Measurements from ENCODE around the gene KIF3A.

KIF3A gene

DNA sequence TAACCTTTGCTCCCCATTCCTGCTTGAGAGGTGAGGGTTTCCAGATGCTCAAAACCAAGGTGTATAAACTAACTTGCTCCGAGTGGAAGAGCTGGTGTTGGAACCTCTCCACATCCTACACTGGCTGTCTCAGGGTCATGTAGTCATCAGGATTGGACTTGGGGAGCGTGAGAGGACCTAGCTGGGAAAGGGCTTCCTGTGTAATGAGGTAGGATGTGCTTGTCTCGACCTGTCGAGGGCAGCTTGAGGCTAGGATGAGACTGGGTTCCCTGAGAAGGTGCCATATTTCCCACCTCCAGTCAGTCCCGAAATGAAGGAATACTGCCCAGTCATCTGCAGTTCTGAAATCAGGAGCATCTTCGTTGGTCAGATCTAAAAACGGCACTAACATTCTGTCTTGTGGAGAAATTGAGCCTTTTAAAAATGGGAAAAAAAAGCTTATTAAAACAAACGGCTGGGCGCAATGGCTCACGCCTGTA lies 11.2 kb upstream of the KIF3A start:
- ATAC-seq: no peak
- no peak for TF ChIP-seq ZFP30 (CRISPR knock-in tag; IDR thresholded peaks at IDR 0.05)
- TF ChIP-seq ZNF565 (CRISPR knock-in tag; conservative IDR thresholded peaks at IDR 0.05; ENCODE audit: low read depth): no peak
- no peak for TF ChIP-seq BACH2 (CRISPR knock-in tag; IDR thresholded peaks at IDR 0.05; ENCODE audit: borderline replicate concordance)
- TF ChIP-seq SNAI2 (CRISPR knock-in tag; IDR thresholded peaks at IDR 0.05): no peak
- no peak for TF ChIP-seq ZNF8 (CRISPR knock-in tag; IDR thresholded peaks at IDR 0.05)
- no peak for TF ChIP-seq GLIS3 (CRISPR knock-in tag; IDR thresholded peaks at IDR 0.05)
- TF ChIP-seq, protein P1, sequence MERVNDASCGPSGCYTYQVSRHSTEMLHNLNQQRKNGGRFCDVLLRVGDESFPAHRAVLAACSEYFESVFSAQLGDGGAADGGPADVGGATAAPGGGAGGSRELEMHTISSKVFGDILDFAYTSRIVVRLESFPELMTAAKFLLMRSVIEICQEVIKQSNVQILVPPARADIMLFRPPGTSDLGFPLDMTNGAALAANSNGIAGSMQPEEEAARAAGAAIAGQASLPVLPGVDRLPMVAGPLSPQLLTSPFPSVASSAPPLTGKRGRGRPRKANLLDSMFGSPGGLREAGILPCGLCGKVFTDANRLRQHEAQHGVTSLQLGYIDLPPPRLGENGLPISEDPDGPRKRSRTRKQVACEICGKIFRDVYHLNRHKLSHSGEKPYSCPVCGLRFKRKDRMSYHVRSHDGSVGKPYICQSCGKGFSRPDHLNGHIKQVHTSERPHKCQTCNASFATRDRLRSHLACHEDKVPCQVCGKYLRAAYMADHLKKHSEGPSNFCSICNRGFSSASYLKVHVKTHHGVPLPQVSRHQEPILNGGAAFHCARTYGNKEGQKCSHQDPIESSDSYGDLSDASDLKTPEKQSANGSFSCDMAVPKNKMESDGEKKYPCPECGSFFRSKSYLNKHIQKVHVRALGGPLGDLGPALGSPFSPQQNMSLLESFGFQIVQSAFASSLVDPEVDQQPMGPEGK (CRISPR knock-in tag; IDR thresholded peaks at IDR 0.05; ENCODE audit: borderline replicate concordance): no peak
- no peak for TF ChIP-seq ZC3H10 (CRISPR knock-in tag; IDR thresholded peaks at IDR 0.05)
- TF ChIP-seq ZNF70 (CRISPR knock-in tag; IDR thresholded peaks at IDR 0.05): no peak
- TF ChIP-seq TCF4 (CRISPR knock-in tag; IDR thresholded peaks at IDR 0.05; ENCODE audit: borderline replicate concordance): no peak
- TF ChIP-seq, protein P2, sequence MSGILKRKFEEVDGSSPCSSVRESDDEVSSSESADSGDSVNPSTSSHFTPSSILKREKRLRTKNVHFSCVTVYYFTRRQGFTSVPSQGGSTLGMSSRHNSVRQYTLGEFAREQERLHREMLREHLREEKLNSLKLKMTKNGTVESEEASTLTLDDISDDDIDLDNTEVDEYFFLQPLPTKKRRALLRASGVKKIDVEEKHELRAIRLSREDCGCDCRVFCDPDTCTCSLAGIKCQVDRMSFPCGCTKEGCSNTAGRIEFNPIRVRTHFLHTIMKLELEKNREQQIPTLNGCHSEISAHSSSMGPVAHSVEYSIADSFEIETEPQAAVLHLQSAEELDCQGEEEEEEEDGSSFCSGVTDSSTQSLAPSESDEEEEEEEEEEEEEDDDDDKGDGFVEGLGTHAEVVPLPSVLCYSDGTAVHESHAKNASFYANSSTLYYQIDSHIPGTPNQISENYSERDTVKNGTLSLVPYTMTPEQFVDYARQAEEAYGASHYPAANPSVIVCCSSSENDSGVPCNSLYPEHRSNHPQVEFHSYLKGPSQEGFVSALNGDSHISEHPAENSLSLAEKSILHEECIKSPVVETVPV (CRISPR knock-in tag; IDR thresholded peaks at IDR 0.05): no peak
- TF ChIP-seq TOX (CRISPR knock-in tag; IDR thresholded peaks at IDR 0.05; ENCODE audit: borderline replicate concordance): no peak
- TF ChIP-seq POU6F1 (CRISPR knock-in tag; IDR thresholded peaks at IDR 0.05; ENCODE audit: borderline replicate concordance, low read depth): no peak
- no peak for TF ChIP-seq RARB (CRISPR knock-in tag; IDR thresholded peaks at IDR 0.05)

GRCh38 chr5:132747616-132748440 lies 10.5 kb upstream of the KIF3A start:
- ATAC-seq: no peak
- no peak for TF ChIP-seq CREB5 (CRISPR knock-in tag; IDR thresholded peaks at IDR 0.05; ENCODE audit: low read depth)
- no peak for TF ChIP-seq CSDC2 (CRISPR knock-in tag; IDR thresholded peaks at IDR 0.05)
- TF ChIP-seq ZNF565 (CRISPR knock-in tag; conservative IDR thresholded peaks at IDR 0.05; ENCODE audit: low read depth): no peak
- no peak for TF ChIP-seq TSHZ2 (CRISPR knock-in tag; IDR thresholded peaks at IDR 0.05)
- TF ChIP-seq ZFP3 (CRISPR knock-in tag; IDR thresholded peaks at IDR 0.05): no peak
- TF ChIP-seq, protein P2 (CRISPR knock-in tag; IDR thresholded peaks at IDR 0.05): no peak
- TF ChIP-seq ARNTL (CRISPR knock-in tag; IDR thresholded peaks at IDR 0.05; ENCODE audit: borderline replicate concordance, low read depth): no peak
- TF ChIP-seq ZNF70 (CRISPR knock-in tag; IDR thresholded peaks at IDR 0.05): no peak
- no peak for TF ChIP-seq RARB (CRISPR knock-in tag; IDR thresholded peaks at IDR 0.05)
- TF ChIP-seq ZNF8 (CRISPR knock-in tag; IDR thresholded peaks at IDR 0.05): no peak
- no peak for TF ChIP-seq PPARA (CRISPR knock-in tag; IDR thresholded peaks at IDR 0.05; ENCODE audit: borderline replicate concordance)
- no peak for TF ChIP-seq SNAI2 (CRISPR knock-in tag; IDR thresholded peaks at IDR 0.05)
- no peak for TF ChIP-seq POU6F1 (CRISPR knock-in tag; IDR thresholded peaks at IDR 0.05; ENCODE audit: borderline replicate concordance, low read depth)
- TF ChIP-seq ZC3H10 (CRISPR knock-in tag; IDR thresholded peaks at IDR 0.05): no peak
- TF ChIP-seq GLIS3 (CRISPR knock-in tag; IDR thresholded peaks at IDR 0.05): no peak

All from SK-N-SH treated with all-trans-retinoic acid at 6 μM for 48 hours (cell line).